Adipose tissue (tissue), 3 donors: Measurements from ENCODE around the gene HBQ1. TPM values are rescaled to one million over a fixed set of nuclear protein-coding genes. Genes with fewer than 3 reads are reported as not detected.
A peak's percentile ranks its signal among the peaks of the same experiment; 100 is the strongest.
"Not testable (repeated sequence)": the region's sequence is repeated elsewhere in the genome, so short reads cannot be mapped to it uniquely, and the experiment has no call there.

Experiments used
- H3K27ac ChIP-seq: one replicate; pipeline ENCODE4 v1.5.1; 2013; ENCODE audit warnings: low read depth, low read length
- WGBS, 3 donors: extraction: QIAGEN DNeasy Blood & Tissue Kit; methylation state at CpG; one replicate each; pipeline ENCODE4 v1.1.7; 2013; 5-methylcytosine and 5-hydroxymethylcytosine counted together
- polyA plus RNA-seq, 3 donors: library from polyadenylated mRNA; stranded (reverse); fragments of 200-250 nt; gene quantifications; one replicate each; pipeline ENCODE4 v1.2.3, GENCODE V29; 2013
- donor health status: healthy with polysubstance abuse.
- donor health status: Bipolar disorder and iron deficiency.
- donor health status: healthy.

The HBQ1 gene
- polyA plus RNA-seq, 3 donors = 0.40 TPM; not detected in 2

GRCh38 chr16:188674-189073 is 8.4 kb downstream of the HBQ1 start:
- 68 to 82% (median 74%) methylated on average over 8 of the region's 8 CpGs for WGBS, 3 donors

GRCh38 chr16:189604-190186 is 9.4 kb downstream of the HBQ1 start:
- WGBS, 3 donors = 92 to 95% (median 95%) methylated on average over 34 of the region's 34 CpGs
- H3K27ac ChIP-seq = no peak overlapping the region

More at GRCh38 chr16:188674-189073, 8.4 kb downstream of the HBQ1 start:
- H3K27ac ChIP-seq = no peak overlapping the region

- 84 to 90% (median 86%) methylated on average over 4 of the region's 4 CpGs for WGBS, 3 donors
- H3K27ac ChIP-seq = no peak overlapping the region
Observed at GRCh38 chr16:191831-192230, 11.6 kb downstream of the HBQ1 start.

- H3K27ac ChIP-seq = no peak overlapping the region
- 93 to 96% (median 95%) methylated on average over 11 of the region's 11 CpGs for WGBS, 3 donors
Observed at GRCh38 chr16:192686-193085, 12.4 kb downstream of the HBQ1 start.

GRCh38 chr16:193441-193840 is 13.2 kb downstream of the HBQ1 start:
- WGBS, 3 donors = 92 to 94% (median 93%) methylated on average over 13 to 15 of the region's 15 CpGs
- H3K27ac ChIP-seq = no peak overlapping the region

GRCh38 chr16:194516-194915 is 14.3 kb downstream of the HBQ1 start:
- WGBS, 3 donors = 86 to 97% (median 90%) methylated on average over 6 of the region's 6 CpGs
- H3K27ac ChIP-seq = no peak overlapping the region

- WGBS, 3 donors = 92 to 99% (median 93%) methylated on average over 5 of the region's 5 CpGs
- H3K27ac ChIP-seq = no peak overlapping the region
Observed at GRCh38 chr16:200388-200787, 20.1 kb downstream of the HBQ1 start.

- WGBS, 3 donors = 91 to 98% (median 96%) methylated on average over 4 of the region's 4 CpGs
Observed at GRCh38 chr16:203246-203645, 23.0 kb downstream of the HBQ1 start.

GRCh38 chr16:204046-204445 is 23.8 kb downstream of the HBQ1 start:
- not testable (repeated sequence) for H3K27ac ChIP-seq
- 91 to 96% (median 94%) methylated on average over 9 of the region's 9 CpGs for WGBS, 3 donors

More at GRCh38 chr16:203246-203645, 23.0 kb downstream of the HBQ1 start:
- H3K27ac ChIP-seq = no peak overlapping the region

- H3K27ac ChIP-seq = not testable (repeated sequence)
- WGBS, 3 donors = 86 to 96% (median 95%) methylated on average over 4 of the region's 4 CpGs
Observed at GRCh38 chr16:209359-209758, 29.1 kb downstream of the HBQ1 start.

GRCh38 chr16:211631-212180 is 31.4 kb downstream of the HBQ1 start:
- 87 to 91% (median 87%) methylated on average over 14 of the region's 14 CpGs for WGBS, 3 donors
- H3K27ac ChIP-seq = not testable (repeated sequence)

- WGBS, 3 donors = 72 to 98% (median 92%) methylated on average over 3 of the region's 3 CpGs
- no peak overlapping the region for H3K27ac ChIP-seq
Observed at GRCh38 chr16:212999-213398, 32.7 kb downstream of the HBQ1 start.

- 64 to 79% (median 72%) methylated on average over 4 of the region's 4 CpGs for WGBS, 3 donors
- H3K27ac ChIP-seq = no peak overlapping the region
Observed at GRCh38 chr16:220021-220420, 39.8 kb downstream of the HBQ1 start.

GRCh38 chr16:228151-228851 is 48.0 kb downstream of the HBQ1 start:
- WGBS, 3 donors = 13 to 22% (median 19%) methylated on average over 9 of the region's 9 CpGs
- H3K27ac ChIP-seq = no peak overlapping the region

- 1 to 2% (median 1%) methylated on average over 78 to 88 of the region's 88 CpGs for WGBS, 3 donors
- H3K27ac ChIP-seq = peak within 1 kb of the TSS; percentile 66
Observed at GRCh38 chr16:228852-229730, 48.8 kb downstream of the HBQ1 start, which contains the start of gene LUC7L. TSS of gene LUC7L (minus strand) at chr16:229449. CDS start at chr16:229339, 110 bp downstream.

- H3K27ac ChIP-seq = no peak overlapping the region
Observed at GRCh38 chr16:229731-230281, 49.5 kb downstream of the HBQ1 start.

GRCh38 chr16:230351-230750 is 50.1 kb downstream of the HBQ1 start:
- not testable (repeated sequence) for H3K27ac ChIP-seq
- 92 to 96% (median 95%) methylated on average over 18 of the region's 18 CpGs for WGBS, 3 donors

More at GRCh38 chr16:229731-230281, 49.5 kb downstream of the HBQ1 start:
- 70 to 84% (median 78%) methylated on average over 22 of the region's 22 CpGs for WGBS, 3 donors
